GM12891 (cell line): ENCODE measurements around the gene CYTL1.

Experiments
- DNase-seq: peaks from one replicate; pipeline ENCODE4 v3.0.0; 2011; ENCODE audit warnings: low spot score; ENCODE audit not compliant: insufficient read length
- FAIRE-seq: peaks from 2 replicates; lab custom pipeline; 2011; peaks lifted over from hg19 to GRCh38; lab: Jason Lieb, UNC
- PAX5 ChIP-seq: IDR thresholded peaks from 2 replicates; pipeline ENCODE4 v1.6.1; 2011; ENCODE audit warnings: low read length, moderate library complexity, mild to moderate bottlenecking; ENCODE audit not compliant: insufficient read depth, severe bottlenecking
- POLR2A ChIP-seq: IDR thresholded peaks from 2 replicates; pipeline ENCODE4 v1.6.1; 2011; ENCODE audit warnings: low read depth, low read length, control low read depth
- POLR2AphosphoS5 ChIP-seq: IDR thresholded peaks from 2 replicates; pipeline ENCODE4 v1.6.1; 2011; ENCODE audit warnings: low read depth, low read length, control low read depth
- POU2F2 ChIP-seq: IDR thresholded peaks from 2 replicates; pipeline ENCODE4 v1.6.1; 2011; ENCODE audit warnings: low read depth, mild to moderate bottlenecking, control low read depth, low read length, moderate library complexity
- SPI1 ChIP-seq: IDR thresholded peaks from 2 replicates; pipeline ENCODE4 v1.6.1; 2011; ENCODE audit warnings: low read depth, low read length, control low read depth
- TAF1 ChIP-seq: IDR thresholded peaks from 2 replicates; pipeline ENCODE4 v1.6.1; 2011; ENCODE audit warnings: low read depth, low read length, control low read depth

CYTL1 gene

DNA sequence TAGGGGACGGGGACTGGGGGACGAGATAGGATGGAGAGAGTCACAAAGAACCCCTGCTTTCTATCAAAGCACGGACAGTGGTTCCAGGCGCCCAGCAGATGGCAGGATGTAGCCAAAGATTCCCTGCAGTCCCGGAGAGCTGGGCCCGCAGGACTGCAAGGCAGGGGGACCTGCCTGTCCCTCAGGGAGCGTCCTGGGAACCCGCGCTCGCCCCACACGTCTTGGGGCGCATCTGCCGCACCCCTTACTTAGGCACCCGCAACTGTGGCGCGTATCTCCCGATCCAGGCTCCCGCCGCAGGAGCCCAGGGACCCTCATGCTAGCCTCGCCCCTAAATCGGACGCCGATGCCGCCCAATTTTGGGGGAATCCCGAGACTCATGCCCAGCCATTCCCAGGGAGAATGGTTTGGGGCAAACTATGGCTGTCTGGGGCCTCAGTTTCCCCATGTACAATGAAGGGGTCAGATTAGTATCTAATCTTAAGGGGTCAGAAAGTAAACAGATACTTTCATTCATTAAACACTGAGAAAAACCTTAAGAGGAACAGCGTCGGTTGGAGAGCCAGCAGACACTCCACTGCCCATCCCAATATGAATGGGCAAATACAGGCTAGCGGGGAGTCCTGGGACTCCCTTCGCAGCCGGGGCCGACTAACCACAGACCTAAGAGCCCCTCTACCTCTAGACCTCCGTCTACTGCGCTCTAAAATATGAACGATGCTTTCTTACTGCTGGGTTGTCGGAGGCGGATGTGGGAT is 31.4 kb upstream of the CYTL1 start:
- DNase-seq (peak; percentile 53), FAIRE-seq (peak; percentile 52)
- TF ChIP-seq POLR2AphosphoS5 (no peak), POLR2A (no peak), POU2F2 (no peak), PAX5 (no peak), TAF1 (no peak), SPI1 (no peak)

DNA sequence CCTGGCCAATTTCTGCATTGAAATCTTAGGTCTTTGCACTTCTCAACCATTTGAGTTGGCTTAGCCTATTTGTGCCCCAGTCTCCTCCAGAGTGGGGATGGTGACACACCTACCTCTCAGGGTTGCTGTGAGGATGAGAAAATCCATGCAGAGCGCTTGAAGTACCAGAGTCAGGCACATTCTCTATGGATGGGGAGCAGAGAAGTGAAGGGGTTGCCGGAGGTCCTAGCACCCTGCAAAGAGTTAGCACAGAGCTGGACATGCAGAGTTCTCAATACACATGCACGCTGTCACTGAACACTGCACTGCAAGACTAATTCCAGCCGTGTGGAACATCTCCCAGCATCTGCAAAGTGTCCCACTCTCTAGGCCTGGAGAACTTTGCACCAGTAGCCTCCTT is 29.5 kb upstream of the CYTL1 start:
- FAIRE-seq = no peak
- TF ChIP-seq PAX5 = no peak
- no peak for TF ChIP-seq POLR2A
- TF ChIP-seq SPI1 = no peak
- no peak for TF ChIP-seq POLR2AphosphoS5
- TF ChIP-seq POU2F2 = no peak
- TF ChIP-seq TAF1 = no peak

DNA sequence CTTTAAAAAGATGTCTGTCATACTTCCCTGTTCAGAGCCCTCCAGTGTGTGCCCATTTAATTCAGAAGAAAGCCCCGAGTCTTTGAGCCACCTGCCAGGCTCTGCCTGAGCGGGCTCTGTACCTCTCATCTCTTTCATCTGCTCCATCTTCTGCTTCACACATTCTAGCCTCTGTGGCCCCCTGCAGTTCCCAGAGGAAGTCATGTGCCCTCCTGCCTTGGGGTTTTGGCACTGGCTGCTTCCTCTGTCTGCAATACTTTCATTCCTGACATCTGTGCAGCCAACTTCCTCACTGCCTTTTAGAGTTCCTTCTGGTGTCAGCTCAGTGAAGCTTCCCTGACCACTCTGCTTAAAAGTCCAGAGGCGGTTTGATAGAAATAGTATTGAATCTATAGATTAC is 25.8 kb upstream of the CYTL1 start:
- DNase-seq (no peak), FAIRE-seq (no peak)
- TF ChIP-seq POLR2AphosphoS5 = no peak
- no peak for TF ChIP-seq POLR2A

More for the DNA sequence above, 29.5 kb upstream of the CYTL1 start:
- no peak for DNase-seq

DNA sequence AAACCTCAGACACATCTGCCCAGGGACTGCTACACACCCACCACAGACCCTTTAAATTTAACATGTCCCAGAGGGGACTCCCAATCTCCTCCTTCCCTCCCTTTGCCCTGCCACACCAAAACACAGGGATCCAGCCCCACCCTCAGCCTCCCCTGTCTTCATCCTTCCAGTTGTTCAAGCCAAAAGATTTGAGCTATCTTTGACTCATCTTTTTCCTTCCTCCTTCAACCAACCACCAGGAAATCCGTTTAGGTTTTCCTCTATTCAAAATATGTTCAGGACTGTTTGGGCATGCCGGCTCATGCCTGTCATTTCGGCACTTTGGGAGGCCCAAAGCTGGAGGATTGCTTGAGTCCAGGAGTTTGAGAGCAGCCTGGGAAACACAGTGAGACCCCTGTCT is 25.1 kb upstream of the CYTL1 start:
- FAIRE-seq (no peak), DNase-seq (no peak)

DNA sequence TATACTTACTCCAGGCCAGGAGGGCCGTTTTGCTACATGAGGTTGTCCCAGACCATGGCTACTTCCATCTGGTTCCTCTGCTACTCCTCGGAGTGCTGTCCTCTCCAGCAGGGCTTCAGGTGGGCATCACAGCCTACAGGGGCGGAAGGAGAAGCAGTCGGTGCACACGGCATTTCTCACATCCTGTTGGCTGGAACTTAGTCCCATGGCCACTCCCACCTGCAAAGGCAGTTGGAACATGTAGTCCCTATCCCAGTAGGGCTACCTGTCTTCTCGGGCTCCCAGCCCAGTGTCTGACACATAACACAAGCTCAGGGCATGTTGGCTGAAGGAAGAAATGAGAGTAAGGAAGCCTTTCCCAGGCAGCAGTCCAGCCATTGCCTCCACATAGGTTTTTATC is 24.3 kb upstream of the CYTL1 start:
- no peak for FAIRE-seq
- no peak for DNase-seq
- TF ChIP-seq TAF1 (no peak), POLR2AphosphoS5 (no peak)

More for the DNA sequence above, 25.1 kb upstream of the CYTL1 start:
- TF ChIP-seq POLR2A (no peak), POU2F2 (no peak), SPI1 (no peak)

DNA sequence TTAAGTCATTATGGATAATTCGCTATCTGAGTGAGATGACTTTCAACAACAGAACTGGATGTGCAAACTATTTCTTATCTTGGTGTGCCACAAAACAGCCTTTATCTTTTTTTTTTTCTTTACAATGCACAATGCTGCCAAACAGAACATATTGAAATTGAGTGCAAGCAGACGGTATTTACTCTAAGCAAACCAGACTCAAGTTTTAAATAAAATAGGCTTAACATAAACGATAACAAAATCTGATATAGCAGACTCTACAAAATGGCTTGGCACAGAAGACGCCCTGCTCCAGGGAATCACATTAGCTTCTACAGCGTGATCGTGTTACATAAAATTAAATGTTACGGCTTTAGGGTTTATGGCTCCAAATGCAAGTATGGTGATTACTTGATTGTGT is 22.4 kb upstream of the CYTL1 start:
- TF ChIP-seq PAX5 (no peak), POLR2AphosphoS5 (no peak), SPI1 (no peak), POU2F2 (no peak), POLR2A (no peak), TAF1 (no peak)
- FAIRE-seq = no peak
- no peak for DNase-seq

DNA sequence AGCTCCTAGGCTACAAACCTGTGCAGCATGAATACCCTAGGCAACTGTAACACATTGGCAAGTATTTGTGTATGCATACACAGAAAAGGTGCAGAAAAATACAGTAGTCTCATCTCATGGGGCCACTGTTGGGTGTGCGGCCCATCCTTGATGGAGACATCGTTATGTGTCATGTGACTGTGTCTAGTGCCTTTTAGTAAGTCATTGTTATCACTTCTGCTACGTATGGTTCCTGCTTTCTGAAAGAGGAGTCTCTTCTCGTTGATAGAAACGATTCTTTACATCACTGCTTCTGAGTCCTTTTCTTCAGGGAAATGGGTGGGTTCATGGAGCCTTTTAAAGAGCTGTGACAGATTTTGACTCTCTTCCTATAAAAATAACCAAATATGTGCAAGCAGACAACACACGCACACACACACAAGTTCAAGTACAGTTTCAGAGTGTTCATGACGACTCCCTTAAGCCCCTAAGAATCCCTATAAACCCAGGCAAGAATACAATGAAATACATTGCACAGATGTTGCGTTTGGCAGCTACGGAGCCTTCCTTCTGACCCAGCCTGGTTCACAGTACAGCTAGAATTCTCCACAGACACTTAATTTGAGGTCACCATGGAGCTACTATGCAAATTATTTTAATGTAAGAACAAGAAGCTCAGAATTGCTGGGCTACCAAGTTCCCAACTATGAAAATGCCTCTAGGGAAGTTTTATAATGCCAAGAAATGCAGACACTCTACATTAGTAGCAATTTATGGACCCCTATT is 21.8 kb upstream of the CYTL1 start:
- TF ChIP-seq POLR2AphosphoS5 (no peak), TAF1 (no peak), SPI1 (no peak), POLR2A (no peak), POU2F2 (no peak), PAX5 (no peak)
- DNase-seq (no peak), FAIRE-seq (no peak)

DNA sequence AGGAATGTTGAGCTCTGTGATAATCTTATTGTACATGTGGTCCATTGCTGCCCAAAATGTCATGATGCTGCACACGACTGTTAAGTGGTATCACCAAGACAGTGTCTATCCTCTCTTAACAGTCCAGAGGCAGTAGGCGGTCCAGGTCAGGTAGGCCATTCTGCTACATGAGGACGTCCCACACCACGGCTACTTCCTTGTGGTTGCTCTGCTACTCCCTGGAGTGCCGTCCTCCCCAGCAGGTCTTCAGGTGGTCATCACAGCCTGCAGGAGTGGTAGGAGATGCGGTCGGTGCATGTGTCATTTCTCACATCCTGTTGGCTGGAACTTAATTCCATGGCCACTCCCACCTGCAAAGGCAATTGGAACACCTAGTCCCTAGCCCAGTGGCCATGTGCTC is 20.5 kb upstream of the CYTL1 start:
- TF ChIP-seq PAX5 = no peak
- no peak for DNase-seq
- FAIRE-seq = no peak

DNA sequence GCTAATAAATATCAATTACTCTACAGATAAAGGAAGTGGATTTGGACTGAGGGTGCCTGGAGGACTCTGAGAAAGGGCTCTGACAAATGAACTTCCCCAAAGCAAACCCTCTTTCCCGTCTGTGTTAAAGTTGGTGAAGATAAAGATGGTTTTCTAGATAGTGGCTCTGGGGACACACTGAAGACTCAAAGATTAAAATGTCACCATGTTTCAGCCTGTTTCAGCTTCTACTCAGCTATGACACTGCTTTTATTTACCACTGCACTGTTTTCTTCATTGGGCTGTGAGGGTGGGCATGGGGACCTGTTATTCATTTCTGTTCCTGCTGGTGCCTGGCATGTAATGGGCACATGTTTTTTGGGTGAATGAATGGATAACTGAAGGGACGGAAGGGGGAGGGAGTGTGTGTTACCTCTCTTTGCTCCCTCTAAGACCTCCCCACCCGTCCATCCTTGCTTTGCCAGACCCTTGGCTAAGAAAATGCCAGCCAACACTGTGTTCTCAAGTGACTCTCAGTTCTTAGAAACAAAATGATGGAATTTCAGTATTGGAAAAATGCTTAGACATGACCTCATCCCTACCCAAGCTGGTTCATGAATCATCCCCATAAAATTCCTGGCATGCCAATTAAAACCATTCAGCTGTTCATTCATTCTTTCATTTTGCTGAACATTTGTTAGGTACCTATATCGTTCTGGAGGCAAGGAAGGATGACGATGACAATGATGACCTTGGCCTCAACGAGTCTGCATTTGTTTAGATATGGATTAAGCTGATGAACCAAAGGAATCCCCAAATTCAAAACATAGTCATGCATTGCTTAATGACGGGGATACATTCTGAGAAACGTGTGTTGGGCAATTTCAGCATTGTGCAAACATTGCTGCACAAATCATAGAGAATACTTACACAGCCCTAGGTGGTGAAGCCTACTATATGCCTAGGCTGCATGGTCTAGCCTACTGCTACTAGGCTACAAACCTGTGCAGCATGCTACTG is 18.6 kb upstream of the CYTL1 start:
- DNase-seq (no peak), FAIRE-seq (no peak)
- no peak for TF ChIP-seq SPI1
- no peak for TF ChIP-seq POLR2AphosphoS5
- no peak for TF ChIP-seq PAX5
- TF ChIP-seq TAF1 = no peak

DNA sequence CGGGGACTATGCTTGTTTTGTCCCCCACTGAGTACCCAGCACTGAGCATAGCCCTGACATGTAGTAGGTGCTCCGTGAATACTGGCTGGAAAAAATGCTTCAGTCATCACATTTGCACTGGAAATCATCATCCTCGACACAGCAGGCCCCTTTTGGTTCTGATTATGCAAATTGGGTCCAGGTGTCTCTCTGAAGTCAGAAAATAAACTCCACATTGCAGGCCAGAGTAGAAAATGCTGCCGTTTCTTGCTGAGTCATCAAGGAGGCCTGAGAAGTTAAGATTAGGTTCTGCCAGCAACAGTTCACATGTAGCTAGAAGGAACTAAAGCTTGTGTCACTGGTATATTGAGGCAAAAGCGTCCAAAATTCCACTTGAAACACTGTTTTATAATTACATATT is 17.0 kb upstream of the CYTL1 start:
- TF ChIP-seq TAF1 (no peak), SPI1 (no peak), POLR2AphosphoS5 (no peak), PAX5 (no peak), POU2F2 (no peak), POLR2A (no peak)
- FAIRE-seq (no peak), DNase-seq (no peak)
